GM21390 (cell line): ENCODE measurements around the gene TAF11.
"Not testable (repeated sequence)": the region's sequence is repeated elsewhere in the genome, so short reads cannot be mapped to it uniquely, and the experiment has no call there.

Source experiments
- ATAC-seq: cut with Tn5 transposase; IDR thresholded peaks from one replicate; pipeline ENCODE4 v1.9.1; 2021; ENCODE audit not compliant: unreplicated experiment

The TAF11 gene

DNA sequence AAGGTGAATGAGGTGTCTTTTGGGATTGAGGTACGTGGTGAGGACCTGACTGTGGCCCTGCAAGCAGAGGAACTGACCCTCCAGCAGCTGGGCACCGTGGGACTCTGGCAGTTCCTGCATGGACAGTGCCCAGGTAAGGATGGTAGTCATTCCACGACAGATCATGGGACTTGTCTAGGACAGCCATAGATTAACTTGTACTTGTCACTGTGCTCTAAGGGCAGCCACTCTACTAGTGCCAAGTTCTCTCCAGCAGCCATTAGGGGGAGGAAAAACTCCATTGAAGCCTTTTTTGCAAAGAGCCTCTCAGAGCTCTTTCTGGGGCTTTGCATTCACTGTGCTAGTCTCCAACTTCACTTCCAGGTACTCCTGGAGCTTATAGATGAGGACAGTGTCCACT is 20.4 kb downstream of the TAF11 start:
- ATAC-seq = no peak

DNA sequence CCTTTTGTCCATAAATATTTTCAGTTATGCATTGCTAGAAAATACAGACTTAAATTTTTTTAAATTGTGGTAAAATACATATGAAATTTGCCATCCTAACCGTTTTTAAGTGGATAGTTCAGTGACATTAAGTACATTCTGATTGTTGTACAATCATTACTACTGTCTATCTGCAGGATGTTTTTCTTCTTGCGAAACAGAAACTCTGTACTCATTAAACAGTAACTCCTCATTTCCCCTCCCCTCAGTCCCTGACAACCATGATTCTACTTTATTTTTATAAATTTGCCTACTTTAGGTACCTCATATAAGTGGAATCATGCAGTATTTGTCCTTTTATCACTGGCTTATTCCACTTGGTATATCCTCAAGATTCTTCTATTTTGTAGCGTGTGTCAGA is 21.3 kb downstream of the TAF11 start:
- no peak for ATAC-seq

DNA sequence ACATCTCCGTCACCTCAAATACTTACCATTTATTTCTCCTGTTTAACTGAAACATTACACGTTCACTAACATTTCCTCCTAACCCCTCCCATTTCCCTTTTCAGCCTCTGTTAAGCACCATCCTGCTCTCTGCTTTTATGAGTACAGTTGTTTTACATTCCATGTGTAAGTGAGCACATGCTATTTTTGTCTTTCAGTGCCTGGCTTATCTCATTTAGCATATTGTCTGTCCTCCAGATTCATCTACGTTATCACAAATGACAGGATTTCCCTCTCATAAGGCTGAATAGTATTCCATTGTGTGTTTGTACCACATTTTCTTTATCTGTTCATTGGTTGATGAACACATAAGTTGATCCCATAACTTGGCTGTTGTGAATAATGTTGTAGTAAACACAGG is 22.7 kb downstream of the TAF11 start:
- no peak for ATAC-seq

- ATAC-seq = no peak
These were observed 23.8 kb downstream of the TAF11 start for GRCh38 chr6:34864007-34864406.

GRCh38 chr6:34860776-34861175 is 27.1 kb downstream of the TAF11 start:
- no peak for ATAC-seq

DNA sequence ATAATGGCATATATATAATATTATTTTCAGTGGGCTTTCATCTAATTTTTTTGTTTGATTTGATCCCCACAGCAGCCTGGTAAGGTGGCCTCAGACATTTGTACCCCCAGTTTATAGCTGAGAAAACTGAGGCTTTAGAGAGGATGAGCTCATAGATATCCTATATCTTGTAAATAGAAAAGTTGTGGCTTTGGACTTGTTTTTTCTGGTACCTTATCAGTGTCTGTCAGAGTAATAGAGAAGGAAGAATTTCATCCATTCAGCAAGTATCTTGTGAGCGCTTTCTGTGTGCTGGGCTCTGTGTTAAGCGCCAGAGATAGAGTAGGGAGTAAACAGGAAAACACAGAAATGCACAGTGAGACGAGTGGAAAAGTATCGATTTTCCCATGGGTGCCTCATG is 27.9 kb downstream of the TAF11 start:
- no peak for ATAC-seq

GRCh38 chr6:34858681-34859080 is 29.2 kb downstream of the TAF11 start:
- no peak for ATAC-seq

GRCh38 chr6:34855463-34855862 is 32.4 kb downstream of the TAF11 start:
- ATAC-seq = no peak

DNA sequence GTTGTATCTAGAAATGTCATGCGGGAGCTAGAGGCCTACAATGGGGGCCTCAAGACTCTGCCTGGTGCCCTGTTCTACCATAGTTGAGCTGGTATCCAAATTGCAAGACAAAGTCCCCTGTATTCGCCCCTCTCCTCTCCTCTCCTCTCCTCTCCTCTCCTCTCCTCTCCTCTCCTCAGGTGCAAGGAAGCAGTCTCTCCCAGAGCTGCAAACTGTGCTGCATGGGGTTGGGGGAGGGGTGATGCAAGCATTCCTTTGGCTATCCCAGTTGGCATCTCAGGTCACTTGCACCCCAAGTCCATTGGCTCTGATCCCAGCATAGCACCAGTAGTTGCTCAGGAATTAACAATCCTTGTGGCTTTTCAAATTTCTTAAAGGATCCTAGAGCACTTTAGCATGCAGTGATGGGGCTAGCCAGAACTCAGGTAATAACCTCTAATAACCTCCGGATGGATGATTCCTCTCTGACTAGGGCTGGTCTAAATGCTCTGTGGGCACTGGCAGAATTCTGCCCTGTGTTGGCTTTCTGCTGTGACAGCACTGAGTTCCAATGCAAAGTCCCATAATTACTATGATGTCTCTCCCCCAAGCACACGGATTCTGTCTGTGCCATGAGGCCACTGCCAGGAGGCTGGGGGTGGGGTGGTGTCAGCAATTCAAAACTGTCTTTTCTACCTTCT is 35.3 kb downstream of the TAF11 start:
- ATAC-seq = no peak

DNA sequence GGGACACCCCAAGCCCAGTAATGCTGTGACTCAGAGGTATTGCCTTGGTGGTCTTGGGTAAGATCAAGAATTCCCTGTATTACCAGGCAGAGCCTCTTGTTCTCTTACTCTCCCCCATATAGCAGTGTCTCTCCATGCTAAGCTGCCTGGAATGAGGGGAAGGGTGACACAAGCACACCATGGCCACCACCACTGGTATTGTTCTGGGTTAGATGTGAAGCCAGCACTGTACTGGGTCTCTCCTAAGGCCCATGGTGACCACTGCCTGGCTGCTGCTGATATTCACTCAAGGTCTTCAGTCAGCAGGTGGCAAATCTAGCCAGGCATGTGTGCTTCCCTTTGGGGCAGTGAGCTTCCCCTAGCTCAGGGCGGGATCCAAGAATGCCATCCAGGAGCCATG is 36.5 kb downstream of the TAF11 start:
- no peak for ATAC-seq

GRCh38 chr6:34849066-34849465 is 38.8 kb downstream of the TAF11 start:
- ATAC-seq = not testable (repeated sequence)

- no peak for ATAC-seq
These were observed 48.0 kb downstream of the TAF11 start for GRCh38 chr6:34839666-34840352.

DNA sequence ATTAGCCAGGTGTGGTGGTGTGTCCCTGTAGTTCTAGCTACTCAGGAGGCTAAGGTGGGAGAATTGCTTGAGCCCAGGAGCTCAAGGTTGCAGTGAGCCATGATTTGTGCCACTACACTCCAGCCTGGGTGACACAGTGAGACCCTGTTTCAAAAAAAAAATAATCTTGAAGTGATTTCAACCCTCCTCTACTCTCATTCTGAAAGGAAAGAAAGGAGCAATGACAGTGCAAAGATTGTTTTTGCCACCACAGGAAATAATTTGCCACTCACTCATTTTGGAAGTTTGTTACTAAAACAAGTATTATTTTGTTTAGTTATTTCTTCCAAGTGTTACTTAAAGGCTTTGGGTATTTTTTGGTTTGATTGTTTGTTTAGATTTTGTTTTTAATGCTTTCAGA is 50.3 kb downstream of the TAF11 start:
- ATAC-seq = no peak

DNA sequence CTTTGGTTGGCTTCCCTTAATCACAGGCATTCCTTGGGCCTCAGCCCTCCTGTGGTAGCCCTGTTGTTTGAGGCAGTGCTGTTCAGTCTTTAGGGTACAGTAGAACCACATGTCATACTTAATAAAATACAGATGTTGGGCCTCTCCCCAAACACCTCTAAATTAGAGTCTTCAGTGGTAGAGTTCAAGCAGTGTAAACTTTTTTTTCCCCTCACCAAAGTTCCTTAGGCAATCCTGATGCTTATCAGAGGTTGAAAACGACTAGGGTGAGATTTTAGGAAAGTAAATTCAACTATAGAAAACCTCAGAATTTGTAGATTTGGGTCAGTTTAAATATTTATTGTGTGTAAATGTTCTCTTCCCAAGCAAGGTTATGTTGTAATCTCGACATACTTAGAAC is 51.4 kb downstream of the TAF11 start:
- ATAC-seq = no peak

DNA sequence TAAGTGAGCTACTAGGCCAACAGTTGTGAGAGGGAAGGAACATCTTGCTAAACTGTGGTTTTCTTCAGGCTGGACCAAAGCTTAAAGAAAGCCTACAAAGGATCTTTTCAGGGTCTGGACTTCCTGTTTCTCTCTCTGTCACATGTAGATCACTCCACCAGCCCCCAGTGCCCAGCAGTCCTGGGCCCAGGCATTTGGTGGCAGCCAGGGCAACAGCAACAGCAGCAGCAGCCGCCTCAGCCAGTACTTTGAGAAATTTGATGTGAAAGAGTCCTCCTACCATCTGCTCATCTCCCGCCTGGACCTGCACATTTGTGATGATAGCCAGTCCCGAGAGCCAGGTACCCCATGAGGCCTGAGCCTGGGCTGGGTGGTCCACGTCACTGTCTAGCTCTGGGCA is 51.8 kb downstream of the TAF11 start:
- no peak for ATAC-seq

DNA sequence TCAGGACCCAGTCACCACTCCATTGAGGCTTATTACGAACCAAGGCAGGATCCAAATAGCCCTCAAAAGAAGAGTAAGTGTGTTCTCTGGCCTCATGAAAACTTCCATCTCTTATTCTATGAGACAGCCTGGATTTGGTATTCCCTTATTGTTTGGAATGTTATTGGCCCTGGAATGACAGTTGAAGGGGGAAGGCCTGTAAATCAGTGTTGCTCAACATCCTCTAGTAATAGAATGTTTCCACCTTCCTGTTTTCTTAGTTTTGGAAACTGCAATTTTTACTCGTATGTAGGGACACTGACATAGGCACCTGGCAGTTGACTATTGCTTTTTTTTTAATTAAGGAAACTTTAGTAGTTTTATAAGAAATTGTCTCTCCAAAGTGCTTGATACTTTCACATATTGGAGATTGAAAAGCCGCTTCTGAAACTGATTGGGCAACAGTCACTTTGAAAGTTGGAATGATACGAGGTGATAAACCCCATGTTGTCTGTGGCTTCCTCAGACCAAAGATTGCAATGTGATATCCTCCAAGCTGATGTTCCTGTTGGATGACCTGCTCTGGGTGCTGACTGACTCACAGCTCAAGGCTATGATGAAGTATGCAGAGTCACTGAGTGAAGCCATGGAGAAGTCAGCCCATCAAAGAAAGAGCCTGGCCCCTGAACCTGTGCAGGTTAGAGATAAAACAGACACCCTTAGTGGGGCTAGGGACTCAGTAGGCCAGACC is 52.9 kb downstream of the TAF11 start:
- no peak for ATAC-seq

- no peak for ATAC-seq
These were observed 54.9 kb downstream of the TAF11 start for GRCh38 chr6:34832942-34833341.

DNA sequence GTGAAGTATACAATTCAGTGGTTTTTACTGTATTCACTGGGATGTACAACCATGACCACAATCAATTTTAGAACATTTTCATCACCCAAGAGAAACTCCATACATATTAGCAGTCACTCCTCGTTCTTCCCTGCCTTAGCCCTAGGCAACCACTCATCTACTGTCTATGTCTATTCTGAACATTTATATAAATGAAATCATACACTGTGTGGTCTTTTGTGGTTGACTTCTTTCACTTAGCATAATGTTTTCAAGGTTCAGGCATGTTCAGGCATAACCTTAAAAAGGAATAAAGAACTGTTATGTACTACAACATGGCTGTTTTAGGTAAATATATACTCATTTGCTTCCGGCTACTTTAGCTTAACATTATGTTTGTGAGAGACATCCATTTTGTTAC is 58.7 kb downstream of the TAF11 start:
- ATAC-seq = no peak
